ENCODE results near the gene CFAP251.

- TF ChIP-seq CTCF (IDR thresholded peaks at IDR 0.05) (no peak), POLR2A (IDR thresholded peaks at IDR 0.05) (no peak)
These were observed 71.8 kb downstream of the CFAP251 start for GRCh38 chr12:121990114-121990647.

Data from lower leg skin (tissue), 3 donors.